ENCODE measurements around the gene CATSPER3.

The CATSPER3 gene

DNA sequence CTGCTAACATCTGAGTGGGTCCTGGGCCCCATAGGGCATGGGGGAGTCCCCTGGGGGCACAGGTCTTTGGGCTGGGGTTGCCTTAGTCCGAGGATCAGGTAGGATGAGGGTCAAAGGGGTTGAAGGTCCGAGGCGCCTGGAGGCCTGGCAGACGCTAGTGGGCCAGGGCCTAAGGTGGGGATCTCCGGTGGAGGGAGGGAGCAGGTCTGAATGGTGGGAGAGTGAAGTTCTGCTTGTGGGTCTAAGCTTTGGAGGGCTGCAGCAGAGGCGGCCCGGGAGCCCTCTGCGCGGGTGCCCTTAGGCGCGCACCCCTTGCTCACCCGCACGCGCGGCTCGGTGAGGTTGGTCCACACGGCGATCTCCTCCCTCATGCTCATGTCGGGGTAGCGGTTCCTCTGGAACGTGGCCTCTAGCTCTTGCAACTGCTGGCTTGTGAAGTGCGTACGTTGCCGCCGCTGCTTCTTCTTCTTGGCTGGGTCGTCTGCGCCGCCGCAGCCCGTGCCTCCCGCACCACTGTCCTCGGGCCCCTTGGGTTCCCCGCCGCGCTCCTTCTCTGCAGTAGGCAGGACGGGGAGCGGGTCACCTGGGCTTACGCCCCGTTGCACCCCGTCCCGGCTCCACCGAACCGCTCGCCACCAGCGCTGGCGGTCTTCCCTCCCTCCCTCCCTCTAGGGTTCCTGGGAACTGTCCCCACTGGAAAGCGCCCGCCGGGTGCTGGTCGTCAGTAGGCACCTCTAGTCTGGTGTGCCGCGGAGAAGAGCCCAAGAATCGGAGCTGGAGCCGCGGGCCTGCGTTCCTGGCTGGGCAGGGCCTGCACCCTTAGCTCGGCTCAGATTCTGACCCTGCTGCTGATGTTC lies 63.5 kb downstream of the CATSPER3 start:
- no peak for DNase-seq

DNA sequence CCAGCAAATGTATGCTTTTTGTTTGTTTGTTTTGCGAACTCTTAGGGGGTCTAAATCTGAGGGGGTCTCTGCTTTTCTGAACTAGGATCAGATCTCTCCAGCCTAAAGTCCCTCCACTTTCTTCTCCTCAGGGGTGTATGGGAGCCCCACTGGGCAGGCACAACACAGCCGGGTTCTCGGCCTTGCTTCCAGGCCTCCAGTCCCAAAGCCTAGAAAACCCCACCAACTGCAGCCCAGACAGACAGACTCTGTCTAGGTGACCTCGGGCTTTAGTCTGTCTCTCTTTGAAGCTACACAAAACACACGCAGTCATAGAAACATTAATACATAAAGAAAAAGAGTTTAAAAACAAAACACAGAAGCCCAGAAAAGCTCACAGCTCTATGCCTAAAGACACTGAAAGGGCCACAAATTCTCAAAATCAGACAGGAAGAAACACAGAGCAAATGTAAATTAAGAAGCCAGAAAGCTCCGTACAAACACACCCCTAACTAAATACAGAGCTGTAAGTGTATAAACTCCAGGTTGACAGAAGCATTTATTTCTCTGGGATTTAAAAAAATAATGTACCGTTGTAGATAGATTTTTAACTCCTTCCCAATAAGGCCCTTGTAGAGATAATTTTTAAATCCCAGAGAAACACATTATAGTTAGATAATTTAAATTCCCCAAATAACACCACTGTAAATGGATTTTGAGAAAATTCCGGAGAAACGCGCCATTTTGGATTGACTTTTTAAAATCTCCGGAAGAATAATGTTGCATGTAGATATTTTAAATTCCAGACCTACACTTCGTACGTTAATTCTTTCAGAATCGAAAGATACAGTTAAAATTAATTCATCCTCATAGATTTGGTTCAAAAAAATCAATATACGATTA lies 64.3 kb downstream of the CATSPER3 start:
- DNase-seq = no peak

DNA sequence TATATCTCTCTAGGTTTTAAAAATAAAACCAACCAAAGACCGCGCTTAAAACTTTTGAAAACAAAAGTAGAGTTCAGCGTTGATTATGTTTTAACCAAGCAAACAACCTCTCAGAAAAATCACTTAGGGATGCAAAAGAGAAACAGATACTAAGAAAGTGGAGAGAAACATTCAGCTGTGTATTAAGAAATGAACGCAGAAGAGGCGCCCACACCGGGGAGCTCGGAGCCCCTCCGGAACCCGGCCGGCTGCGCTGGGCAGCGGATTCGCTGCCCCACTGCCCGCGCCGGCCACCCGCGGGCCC lies 64.9 kb downstream of the CATSPER3 start:
- no peak for DNase-seq

DNA sequence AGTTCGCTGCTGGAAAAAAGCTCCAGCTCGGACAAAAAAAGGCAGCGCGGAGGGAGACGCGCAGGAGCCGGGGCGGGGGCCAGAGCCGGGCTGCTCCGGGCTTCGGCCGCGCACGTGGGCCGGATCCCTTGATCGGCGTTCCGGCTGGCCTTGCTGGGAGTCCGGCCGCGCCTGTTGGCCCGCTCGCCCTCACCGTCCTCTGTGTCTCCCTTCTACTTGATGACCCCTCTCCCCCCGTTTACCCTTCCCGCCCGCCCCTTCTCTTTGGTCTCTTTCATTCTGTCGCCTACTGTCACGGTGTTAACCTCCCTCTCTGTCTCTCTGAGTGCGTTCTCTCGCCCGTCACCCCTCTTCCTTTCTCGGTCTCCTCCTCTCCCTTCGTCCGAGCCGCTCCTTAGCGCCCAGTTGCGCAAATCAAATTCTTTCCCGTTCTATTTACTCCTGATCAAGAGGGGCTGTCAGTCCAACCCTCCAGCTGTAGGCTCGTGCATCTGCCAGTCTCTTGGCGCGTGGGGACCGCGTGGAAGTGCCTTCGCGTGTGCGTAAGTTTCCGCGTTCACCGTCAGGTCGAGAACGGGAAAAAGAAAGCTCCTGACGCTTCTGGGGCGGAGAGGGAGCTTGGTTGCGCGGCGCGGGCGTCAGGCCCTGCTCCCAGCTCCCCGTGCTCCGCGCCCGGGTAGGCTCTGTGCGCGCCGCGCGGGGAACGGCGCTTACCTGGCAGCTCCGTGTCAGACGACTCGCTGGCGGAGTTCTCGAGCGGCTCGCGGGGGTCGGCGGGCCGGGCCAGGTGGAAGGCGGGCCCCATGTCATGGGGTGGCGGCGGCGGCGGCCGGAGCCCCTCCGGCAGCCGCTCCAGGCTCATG lies 65.5 kb downstream of the CATSPER3 start:
- peak in 2 of 3 experiments; percentile 71 to 73 for DNase-seq

DNA sequence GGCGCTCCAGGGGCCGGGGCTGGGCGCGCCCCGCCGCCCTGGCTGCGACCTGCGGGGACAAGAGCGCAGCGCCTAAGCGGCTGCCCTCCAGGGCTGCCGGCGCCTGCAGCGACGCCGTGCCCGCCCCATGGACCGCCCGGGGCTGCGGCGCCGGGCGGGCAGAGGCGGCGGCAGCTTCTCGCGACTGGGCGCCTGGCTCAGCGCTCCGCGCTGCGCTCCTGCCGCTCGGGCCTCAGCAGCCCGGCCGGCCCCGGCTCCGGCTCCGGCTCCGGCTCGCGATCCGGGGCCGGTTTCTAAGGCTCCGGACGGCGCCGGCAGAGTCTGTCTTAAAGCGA lies 66.2 kb downstream of the CATSPER3 start, which contains the start of gene PITX1:
TSS of gene PITX1 (minus strand) at position 328 of the 335 bp plus-strand sequence. CDS start 347 bp downstream, outside the sequence.
- peak in 2 of 3 experiments; percentile 71 to 75 for DNase-seq

DNA sequence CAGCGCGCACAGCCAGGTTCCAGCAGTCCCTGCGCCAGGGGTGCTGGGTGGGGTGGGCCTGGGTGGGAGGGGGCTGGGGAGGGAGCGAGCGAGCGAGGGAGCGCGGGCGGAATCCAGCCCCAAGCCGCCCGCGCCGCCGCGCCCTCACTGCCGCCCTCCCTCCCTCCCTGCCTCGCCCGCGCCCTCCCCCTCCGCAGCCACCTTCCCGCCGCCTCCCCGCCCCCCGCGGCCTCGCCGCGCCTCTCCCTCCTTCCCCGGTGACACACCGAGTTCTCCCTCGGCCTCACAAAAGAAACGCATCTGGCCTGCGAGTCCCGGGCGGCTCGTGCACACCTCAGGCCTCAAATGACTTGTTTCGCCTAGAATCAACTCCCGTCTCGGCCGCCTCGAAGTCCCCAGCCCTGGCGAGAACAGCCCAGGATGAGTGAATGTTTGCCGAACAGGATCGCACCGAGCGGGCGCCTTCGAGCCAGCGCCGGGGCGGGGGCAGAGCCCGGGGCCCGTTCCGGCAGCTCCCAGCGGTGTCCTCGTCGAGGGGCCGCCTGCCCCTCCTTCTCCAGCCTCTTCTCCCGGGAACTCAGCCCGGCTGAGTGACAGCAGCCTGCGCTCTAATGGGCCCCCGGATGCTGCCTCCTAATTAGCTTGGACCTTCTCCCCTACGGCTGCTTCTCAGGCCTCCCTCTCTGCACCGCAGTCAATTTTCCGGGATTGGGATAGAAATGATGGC lies 66.7 kb downstream of the CATSPER3 start:
- peak; percentile 40 to 77 (median 75) for DNase-seq

DNA sequence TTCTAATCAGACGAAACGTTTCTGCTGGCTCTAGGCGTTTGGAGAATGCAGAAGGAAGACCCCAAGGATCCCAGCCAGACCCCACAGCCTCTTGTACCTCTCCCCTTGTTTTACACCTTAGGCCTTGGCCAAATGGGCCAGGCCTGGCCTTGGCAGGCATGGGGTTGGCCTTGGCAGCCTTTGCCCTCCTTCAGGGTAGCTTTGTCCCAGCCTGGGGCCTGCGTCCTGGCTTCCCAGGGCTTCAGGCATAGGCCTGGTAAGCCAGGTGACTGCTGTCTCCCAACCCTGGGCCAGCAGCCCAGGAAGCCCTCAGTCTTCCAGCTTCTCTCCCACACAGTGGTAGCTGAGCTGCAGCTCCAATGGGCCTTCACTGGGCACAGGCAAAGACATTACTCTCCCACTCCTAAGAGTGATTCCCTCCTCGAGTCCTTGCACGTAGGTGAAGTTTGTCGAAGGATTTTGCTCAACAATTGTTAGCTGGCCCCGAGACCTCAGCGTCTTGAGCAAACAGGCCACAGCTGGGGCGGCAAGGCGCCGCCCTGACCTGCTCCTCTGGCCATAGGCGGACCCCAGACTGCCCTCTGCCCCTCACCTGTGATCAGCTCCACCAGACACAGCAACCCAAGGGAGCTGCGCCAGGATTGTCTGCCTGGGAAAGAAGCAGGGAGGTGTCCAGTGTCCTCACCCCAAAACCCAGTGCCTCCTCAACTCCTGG lies 67.4 kb downstream of the CATSPER3 start:
- peak in 1 of 3 experiments; percentile 30 for DNase-seq

DNA sequence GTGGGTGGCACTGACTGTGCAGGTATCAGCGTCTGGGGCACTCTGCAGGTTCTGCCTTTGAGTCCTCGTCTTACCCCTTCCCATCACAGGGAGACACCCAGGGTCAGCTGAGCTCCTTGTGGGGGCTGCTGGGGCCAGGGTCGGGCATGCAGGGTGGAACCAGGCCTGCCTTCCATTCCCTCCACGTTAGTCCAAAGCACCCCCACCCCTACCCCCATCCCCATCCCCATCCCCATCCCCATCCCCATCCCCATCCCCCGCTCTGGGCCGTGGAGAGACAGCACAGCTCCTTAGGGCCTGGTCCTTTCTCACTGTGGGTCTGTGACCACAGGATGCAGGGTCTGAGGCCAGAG lies 67.9 kb downstream of the CATSPER3 start:
- DNase-seq = no peak

DNA sequence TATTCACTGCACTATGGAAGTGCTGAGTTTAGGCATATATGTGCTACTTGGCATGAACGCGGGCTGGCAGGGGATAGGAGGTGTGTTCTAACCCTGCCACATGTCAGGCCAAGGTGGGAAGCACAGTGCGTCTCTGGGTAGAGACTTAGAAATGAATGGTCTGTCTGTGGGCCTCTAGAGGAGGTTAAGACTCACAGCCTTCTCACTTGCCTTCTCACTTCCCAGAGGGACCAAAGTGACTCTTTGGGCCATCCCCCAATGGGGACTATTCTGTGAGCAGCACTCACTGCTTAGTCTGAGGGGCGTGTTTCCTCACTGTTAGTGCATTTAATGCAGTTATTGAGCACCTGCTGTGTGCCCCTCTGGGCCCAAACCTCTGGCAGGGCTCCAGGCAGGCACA lies 68.7 kb downstream of the CATSPER3 start:
- peak in 1 of 3 experiments; percentile 2 for DNase-seq

DNA sequence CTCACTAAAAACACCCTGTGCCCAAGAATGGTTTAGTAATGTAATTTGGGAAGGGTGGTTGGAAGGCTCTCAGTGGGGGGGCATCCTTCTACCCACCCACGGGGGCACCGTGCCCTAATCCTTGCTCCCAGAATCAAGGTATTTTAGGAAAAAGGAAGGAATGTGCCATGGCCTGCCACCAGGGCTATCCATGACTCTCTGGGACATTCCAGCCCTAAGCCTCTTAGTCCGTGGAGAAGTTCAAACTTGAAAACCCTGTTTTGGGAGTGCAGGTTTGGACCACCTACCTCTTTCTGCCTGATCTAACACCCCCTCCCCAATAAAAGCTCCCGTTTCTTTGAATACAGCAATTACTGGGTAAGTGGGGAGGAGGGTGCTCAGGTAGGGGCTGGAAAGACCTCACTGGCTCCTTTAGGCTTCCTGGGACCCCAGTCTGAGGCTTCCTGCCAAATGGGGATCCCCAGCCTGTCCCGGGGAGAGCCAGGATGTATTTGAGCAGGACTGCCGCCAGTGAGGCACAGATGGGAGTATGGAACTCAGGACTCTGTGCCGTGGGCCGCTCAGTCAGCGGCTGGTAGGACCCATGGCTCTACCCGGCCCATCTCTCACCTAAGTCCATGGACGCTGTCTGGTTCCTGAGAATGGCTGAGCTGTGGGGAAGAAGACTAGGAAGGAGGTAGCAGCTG lies 70.0 kb downstream of the CATSPER3 start:
- DNase-seq = no peak

DNA sequence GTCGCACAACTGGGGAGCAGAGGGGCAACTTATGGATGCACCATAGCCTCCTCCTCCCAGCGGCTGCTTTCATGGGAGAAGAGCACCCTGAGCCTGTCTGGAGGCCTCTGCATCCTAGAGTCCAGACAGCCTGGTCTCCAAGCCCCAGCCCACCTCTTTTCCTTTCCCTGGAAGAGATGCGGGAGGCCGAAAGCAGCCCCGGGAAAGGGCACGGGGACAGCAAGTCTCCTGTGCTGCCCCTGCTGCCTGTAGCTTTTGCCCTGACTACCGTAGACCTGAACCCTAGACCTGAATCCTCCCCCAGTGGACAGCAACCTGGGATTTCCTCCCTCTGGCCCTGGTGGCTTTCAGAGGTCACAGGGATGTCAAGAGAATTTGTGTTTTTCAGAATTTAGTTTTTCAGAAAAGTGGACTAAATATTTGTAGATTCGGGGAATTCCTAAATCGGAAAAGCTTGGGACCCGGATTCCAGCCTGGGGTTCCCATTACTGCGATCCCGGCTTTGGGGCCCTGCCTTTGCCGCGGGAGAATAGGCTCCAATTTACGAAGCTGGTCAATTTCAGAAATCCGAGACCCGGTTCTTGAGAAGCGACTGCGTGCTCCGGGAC lies 70.6 kb downstream of the CATSPER3 start:
- no peak for DNase-seq

DNA sequence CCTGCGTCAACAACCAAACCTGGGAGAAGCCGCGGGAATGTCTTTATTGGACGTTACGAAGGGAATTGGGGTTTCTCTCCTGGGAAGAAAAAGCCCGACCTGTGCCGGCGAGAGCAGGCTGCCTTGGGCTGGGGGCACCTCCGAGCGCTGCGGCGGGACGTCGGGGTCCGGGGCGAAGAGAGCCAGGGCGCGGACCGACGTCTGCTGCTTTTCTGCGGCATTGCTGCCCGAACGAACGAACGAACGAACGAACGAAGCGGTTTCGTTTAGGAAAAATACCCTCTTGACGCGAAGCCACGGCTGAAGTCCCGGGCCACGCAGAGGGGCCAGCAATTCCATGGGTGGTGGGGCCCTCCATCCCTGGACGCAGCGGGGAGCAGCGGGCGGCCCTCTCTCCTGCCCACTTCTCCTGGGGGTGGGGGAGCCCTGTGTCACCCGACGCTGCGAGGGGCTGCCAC lies 71.1 kb downstream of the CATSPER3 start:
- DNase-seq = no peak

DNA sequence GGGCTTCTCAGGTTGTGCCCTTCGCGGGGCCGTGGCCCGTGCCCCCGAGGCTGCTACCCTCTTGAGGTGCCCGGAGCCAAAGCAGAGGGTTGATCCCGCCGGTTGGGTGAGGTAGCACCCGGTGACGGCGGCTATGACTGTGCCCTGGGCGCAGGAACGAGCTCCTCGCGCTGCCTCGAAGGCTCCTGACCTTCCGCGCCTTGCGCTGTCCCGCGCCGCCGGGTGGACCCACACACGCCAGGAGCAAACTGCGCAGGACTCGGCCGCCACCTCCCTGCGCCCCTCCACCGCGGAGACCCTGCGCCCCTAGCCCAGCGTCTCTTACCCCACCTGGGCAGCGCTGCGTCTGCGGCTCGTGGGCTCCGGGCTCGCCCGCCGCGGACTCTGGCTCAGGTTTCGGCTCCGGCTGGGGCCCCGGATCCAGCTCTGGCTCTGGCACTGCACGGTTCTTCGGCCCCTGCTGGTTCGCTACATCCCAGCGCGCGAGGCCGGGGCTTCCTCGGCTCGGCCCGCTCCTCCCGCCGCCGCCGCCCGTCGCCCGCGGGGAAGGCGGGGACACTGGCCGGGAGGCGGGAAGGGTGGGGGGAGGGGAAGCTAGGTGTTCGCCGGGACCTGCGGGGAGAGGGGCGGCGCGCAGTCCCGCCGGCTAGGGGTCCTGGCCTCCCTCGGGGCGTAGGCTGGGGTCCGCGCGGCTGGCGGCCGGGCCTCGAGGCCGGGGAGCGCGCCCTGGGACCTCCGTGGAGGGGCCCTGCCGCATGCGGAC lies 71.7 kb downstream of the CATSPER3 start:
- no peak for DNase-seq

DNA sequence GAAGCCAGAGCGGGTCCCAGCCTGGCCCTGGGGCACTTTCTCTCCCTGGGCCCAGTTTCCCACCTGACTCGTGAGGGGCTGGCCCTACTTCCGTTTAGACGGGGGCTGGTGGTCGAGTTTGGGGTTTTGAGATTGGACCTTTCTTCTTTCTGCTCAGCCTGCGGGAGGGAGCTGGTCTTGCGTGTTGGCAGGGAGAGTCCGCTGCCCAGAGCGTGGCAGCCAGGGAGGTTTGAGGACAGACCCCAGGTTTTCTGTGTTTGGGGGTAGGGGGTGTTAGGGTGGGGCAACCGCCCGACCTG lies 72.3 kb downstream of the CATSPER3 start:
- no peak for DNase-seq

DNA sequence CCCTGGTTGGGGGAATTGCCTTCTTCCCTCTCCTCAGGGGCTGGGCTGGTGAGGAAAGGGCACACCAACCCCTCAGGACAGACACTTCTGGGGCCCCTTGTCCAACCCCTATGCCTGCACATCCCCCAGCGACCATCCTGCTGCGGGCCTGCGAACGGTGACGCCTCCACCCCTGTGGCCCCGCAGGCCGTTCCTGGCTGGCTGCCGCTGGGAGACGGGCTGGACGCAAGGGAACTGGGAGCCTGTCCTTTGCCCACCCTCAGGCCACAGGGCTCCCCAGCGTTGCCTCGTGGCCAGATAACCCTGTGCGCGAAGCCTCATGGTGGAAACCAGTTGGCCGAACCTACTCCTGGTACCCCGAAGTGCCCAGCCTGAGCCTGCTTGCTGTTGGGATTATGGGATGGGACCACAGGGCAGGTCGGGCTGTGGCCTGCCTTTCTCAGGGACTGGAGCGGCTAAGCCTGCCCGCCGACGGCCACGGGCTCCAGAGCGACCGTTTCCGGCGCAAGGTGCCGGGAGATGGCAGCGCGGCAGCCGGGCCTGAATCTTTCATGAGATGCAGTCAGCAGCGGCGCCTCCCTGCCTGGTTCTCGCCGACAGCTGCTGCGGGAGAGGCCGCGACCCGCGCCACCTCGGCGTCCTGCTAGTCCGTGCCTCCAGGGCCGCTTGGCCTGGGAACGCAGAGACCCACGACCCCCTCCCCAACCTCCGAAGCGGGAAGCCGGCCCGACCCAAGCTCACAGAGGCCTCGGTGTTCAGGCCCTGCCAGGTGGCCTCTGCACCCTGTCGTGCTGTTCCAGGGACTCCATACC lies 72.8 kb downstream of the CATSPER3 start:
- no peak for DNase-seq

DNA sequence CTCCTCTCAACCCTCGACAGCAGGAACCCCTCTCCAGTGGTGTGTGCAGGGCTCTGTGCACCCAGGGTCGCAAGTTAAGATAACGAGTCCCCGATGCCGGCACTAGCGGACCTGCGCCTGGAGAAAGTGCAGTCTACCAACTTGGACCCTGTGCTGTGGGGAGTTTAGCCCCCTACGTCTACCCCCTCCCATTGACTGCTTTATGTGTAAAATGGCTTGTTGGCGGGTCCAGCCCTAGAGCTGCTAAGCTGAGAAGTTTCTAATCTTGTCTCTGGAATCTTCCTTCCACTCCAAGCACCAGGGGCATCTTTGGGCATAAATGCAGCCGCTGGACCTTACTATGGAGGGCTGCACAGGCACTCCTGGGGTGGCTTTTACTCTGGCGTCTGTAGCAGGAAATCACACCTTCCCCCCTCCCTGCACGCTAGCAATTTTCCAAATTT lies 73.5 kb downstream of the CATSPER3 start:
- no peak for DNase-seq

DNA sequence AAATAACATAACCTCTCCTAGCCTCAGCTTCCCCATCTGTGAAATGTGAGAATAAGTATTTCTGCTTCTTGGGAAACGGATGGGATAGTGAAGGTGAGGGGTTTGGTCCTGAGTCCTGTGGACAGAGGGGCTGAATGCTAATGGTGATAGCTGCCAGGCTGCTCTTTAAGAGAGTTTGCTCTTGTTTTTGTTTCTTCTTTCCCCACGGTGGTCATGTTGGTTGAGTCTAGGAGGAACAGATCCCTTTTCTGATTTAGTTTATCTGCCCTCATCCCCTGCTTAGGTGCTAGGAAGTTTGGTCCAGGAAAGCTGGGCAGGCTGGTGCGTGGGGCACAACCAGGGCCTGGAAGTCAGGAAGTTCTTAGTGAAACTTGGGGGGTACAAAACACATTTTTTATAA lies 74.0 kb downstream of the CATSPER3 start:
- DNase-seq = no peak

DNA sequence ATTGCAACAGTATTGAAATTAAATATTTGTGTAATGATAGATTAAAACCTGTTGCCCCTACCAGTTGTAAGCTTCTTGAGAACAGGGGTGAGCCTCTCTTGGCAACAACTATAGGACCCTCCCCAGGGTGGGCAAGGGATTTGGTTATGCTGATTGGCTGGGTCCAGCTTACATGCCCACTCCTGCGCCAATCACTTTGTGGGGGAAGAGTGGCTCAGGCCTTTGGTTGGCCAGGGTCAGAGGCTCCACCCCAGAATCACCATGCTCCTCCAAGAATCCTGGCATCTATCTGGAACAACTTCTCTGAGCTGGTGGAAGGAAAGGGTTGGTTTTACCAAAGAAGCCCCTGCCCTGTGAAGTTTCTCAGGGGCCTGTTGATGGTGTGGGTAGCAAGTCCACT lies 74.9 kb downstream of the CATSPER3 start:
- DNase-seq = no peak

DNA sequence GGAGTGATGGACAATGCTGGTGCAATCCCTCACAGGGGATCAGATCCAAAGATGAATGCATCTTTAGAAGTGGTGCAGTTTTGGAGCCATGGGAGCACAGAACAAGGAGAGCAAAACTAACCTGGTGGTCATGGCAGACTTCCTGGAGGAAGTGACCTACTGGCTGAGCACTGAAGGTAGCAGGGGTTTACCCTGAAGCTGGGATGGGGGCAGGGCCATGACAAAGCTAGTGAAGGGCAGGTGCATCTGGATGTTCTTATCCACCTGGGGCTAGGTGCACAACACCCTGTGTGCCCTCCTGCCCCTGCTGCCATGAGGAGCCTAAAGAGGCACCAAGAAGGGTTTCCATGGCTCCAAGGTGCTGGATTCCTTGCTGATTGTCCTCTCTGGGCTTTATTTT lies 77.8 kb downstream of the CATSPER3 start:
- DNase-seq = no peak
